Pancreas (tissue), 10 donors: ENCODE results near the gene GMPPB. TPM values are rescaled to one million over a fixed set of nuclear protein-coding genes. Genes with fewer than 3 reads are reported as not detected.

ENCODE experiments used
- ATAC-seq, 4 donors: fragments of 200-7000 bp; cut with Tn5 transposase; one replicate each; pipeline versions ENCODE4 v1.8.0 to v1.9.1; 2020; ENCODE audit warnings: mild to moderate bottlenecking in 4 of 4, moderate library complexity in 4 of 4
- DNase-seq, 6 donors: peaks; one replicate each; pipeline ENCODE4 v3.0.0-alpha.2; 2020
- FAIRE-seq: peaks from 2 replicates; lab custom pipeline; 2012; peaks lifted over from hg19 to GRCh38; lab: Jason Lieb, UNC
- H3K27ac ChIP-seq, 4 donors: fragments of 200-600 bp; sonication (generic); 1 replicate in 3 of 4; 2 replicates in 1 of 4; pipeline versions ENCODE4 v1.5.0 to v1.8.0; 2020
- H3K27me3 ChIP-seq, 4 donors: fragments of 200-600 bp; one replicate each; pipeline ENCODE4 v1.8.0; 2021
- H3K36me3 ChIP-seq, 3 donors: fragments of 200-600 bp; sonication (generic) in 1 of 3; one replicate each; pipeline versions ENCODE4 v1.5.0 to v1.8.0; 2020 to 2021
- H3K4me1 ChIP-seq, 3 donors: fragments of 200-600 bp; one replicate each; pipeline ENCODE4 v1.8.0; 2021
- H3K4me3 ChIP-seq, 4 donors: fragments of 200-600 bp; sonication (generic) in 2 of 4; one replicate each; pipeline versions ENCODE4 v1.5.0 to v1.8.0; 2020 to 2021
- H3K9me3 ChIP-seq, 4 donors: fragments of 200-600 bp; one replicate each; pipeline ENCODE4 v1.8.0; 2021
- CTCF ChIP-seq, 4 donors: fragments of 200-600 bp; sonication (generic) in 3 of 4; IDR thresholded peaks; one replicate each; pipeline versions ENCODE4 v1.5.0 to v1.8.0; 2021; ENCODE audit warnings: antibody characterized with exemption in 4 of 4
- WGBS, 2 donors: extraction: QIAGEN DNeasy Blood & Tissue Kit; methylation state at CpG; one replicate each; pipeline ENCODE4 v1.1.7; 2013; 5-methylcytosine and 5-hydroxymethylcytosine counted together
- intact Hi-C, 3 donors: fragments of 100-400 bp; cut with DNase I; formaldehyde crosslinking; loops; one replicate each; pipeline versions ENCODE4 v1.11.1 to v1.14.2; 2022
- polyA plus RNA-seq, 2 donors: library from polyadenylated mRNA; stranded (reverse); fragments of 200-250 nt; gene quantifications; one replicate each; pipeline ENCODE4 v1.2.3, GENCODE V29; 2013
- total RNA-seq, 6 donors: library from RNA; stranded (reverse); fragmentation: NEBNext Ultra II Directional in 4 of 6; extraction: Animal tissue kit (Norgen Biotek cat#: 25700) in 4 of 6; gene quantifications; one replicate each; pipeline versions ENCODE4 v1.2.1 to v1.2.4, GENCODE V29; 2021 to 2023
- donor health status: healthy with polysubstance abuse.
- donor health status: DM: no; HTN: no; CAD: no; lungs with moderate emphysema.
- donor health status: DM: no; HTN: no; CAD: no.
- donor health status: control.
- donor health status: control.
- donor health status: Bipolar disorder and iron deficiency.
- donor health status: DM: yes; HTN: yes; CAD: no.
- donor health status: DM: no; HTN: no; CAD: no.
- donor health status: DM: no; HTN: no; CAD: no.
- donor health status: DM: yes; HTN: yes; CAD: no.

Gene GMPPB
- total and polyA plus RNA-seq, 8 donors = 22.4 to 46.7 (median 34.5) TPM

- FAIRE-seq = no peak
- TF ChIP-seq CTCF (IDR thresholded peaks at IDR 0.05) = no peak
- Histone ChIP-seq H3K36me3 (peaks cover 4 to 50% (median 12%) of the 10 kb centered on the region in 3 donors), H3K27me3 (no peaks in the 10 kb centered on the region), H3K27ac (no peak overlapping the region), H3K4me3 (no peak overlapping the region), H3K4me1 (no peaks in the 10 kb centered on the region), H3K9me3 (no peaks in the 10 kb centered on the region)
- WGBS, 2 donors = 90 to 96% methylated on average over 1 of the region's 1 CpG
- no peak for DNase-seq
- no peak for ATAC-seq
- intact Hi-C loops = no loop called here
These were observed 9.8 kb upstream of the GMPPB start for GRCh38 chr3:49733551-49733950.

GRCh38 chr3:49732597-49732996 lies 8.8 kb upstream of the GMPPB start:
- FAIRE-seq (no peak), ATAC-seq (no peak), DNase-seq (no peak)
- Histone ChIP-seq H3K36me3 (peaks cover under 1 to 46% (median 10%) of the 10 kb centered on the region in 3 donors), H3K27ac (no peak overlapping the region), H3K4me1 (no peaks in the 10 kb centered on the region), H3K4me3 (no peak overlapping the region), H3K27me3 (no peaks in the 10 kb centered on the region), H3K9me3 (no peaks in the 10 kb centered on the region)
- intact Hi-C loops = no loop called here
- TF ChIP-seq CTCF (IDR thresholded peaks at IDR 0.05) = no peak
- 87 to 90% methylated on average over 11 of the region's 11 CpGs for WGBS, 2 donors

DNA sequence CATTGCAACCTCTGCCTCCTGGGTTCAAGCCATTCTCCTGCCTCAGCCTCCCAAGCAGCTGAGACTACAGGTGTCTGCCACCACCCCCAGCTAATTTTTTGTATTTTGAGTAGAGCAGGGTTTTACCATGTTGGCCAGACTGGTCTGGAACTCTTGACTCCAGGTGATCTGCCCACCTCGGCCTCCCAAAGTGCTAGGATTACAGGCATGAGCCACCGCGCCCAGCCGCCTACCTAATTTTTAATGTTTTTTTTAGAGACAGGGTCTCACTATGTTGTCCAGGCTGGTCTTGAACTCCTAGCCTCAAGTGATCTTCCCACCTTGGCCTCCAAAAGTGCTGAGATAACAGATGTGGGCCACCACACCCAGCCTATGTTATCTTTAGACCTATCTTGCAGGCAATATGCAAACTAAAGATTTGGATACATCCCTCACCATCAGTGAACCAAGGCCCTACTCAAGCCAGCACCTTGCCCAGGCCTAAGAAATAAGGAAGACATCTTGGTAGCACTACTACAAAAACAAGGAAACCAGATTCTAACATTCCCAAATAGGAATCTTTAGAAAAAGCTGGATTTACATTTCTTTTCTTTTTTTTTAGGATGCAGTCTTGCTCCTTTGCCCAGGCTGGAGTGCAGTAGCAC lies 6.3 kb upstream of the GMPPB start:
- Histone ChIP-seq H3K27me3 (no peaks in the 10 kb centered on the region), H3K4me1 (peaks cover 0 to 4% (median 0%) of the 10 kb centered on the region in 3 donors), H3K27ac (no peak overlapping the region), H3K9me3 (no peaks in the 10 kb centered on the region), H3K36me3 (peaks cover 0 to 36% (median 8%) of the 10 kb centered on the region in 3 donors), H3K4me3 (no peak overlapping the region)
- ATAC-seq (no peak), FAIRE-seq (no peak), DNase-seq (no peak)
- intact Hi-C loops = no loop called here
- WGBS, 2 donors = 98 to 99% methylated on average over 4 of the region's 4 CpGs
- TF ChIP-seq CTCF (IDR thresholded peaks at IDR 0.05) = no peak

DNA sequence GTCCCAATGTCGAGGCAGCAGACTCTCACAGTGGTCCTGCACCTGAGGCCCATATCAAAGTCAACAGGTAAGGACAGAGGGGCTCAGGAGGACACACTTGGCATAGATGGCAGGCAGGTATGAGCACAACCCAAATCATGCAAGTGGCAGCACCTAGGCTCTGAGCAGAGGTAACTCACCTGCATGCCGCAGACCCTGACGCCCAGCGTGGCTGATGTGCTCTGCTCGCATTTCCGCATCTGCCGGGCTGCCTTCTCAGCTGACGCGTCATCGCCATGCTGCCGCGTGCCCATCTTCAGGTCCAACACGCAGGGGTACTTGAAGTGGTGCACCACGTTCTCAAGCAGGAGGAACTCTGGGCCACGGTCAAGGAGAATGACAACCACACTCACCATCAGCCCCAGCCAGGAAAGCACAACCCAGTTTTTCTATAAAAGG lies 4.2 kb upstream of the GMPPB start:
- Histone ChIP-seq H3K36me3 (peaks cover 0 to 35% (median 8%) of the 10 kb centered on the region in 3 donors), H3K9me3 (no peaks in the 10 kb centered on the region), H3K27me3 (no peaks in the 10 kb centered on the region), H3K27ac (no peak overlapping the region), H3K4me3 (no peak overlapping the region), H3K4me1 (peaks cover 4 to 10% (median 5%) of the 10 kb centered on the region in 3 donors)
- ATAC-seq = no peak
- WGBS, 2 donors = 93 to 94% methylated on average over 15 of the region's 15 CpGs
- no peak for TF ChIP-seq CTCF (IDR thresholded peaks at IDR 0.05)
- DNase-seq = peak in 2 of 6 donors; percentile 22 to 67
- intact Hi-C loops = no loop called here
- FAIRE-seq = no peak
